ENCODE data around the gene ING5. TPM values are rescaled to one million over a fixed set of nuclear protein-coding genes. Genes with fewer than 3 reads are reported as not detected.
A peak's percentile ranks its signal among the peaks of the same experiment; 100 is the strongest.

Gene ING5
- total RNA-seq, 2 donors from 2014 or later, result 27.8 to 70.6 TPM

DNA sequence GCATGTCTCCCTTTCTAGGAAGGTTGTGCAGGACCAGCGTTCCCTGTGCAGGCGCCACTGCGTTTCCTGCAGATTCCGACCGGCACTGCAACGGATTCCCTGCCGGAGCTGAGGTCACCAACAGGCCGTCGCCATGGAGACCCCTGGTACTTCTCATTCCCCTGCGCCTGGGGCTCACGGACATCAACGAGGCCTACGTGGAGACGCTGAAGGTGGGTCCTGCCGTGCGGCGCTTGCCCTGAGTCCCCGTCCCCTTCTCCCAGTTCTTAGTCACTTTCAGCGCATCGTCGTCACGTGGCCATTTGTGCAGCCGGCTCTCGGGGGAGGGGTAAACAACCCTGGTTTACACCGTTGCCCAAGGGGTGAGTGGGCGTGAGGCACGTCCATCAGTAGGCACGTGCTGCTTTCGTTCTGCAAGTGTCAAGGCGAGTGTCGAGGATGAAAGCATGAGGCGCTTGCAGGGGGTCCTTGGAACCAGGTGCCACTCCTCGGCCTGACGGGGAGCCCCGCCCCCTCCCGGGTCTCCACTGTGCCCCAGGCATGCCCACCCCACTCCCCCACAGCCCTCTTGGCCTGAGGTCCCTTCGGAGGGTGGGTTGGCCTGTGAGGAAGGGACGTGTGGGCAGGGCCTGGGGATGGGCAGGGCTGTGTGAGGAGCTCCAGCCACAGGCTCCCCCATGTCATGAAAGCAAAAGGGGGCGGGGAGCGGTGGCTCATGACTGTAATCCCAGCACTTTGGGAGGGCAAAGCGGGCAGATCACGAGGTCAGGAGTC is 35.0 kb upstream of the ING5 start:
- Mint-ChIP-seq H3K27me3 (no peaks in the 10 kb centered on the region), H3K27ac (no peak overlapping the region), H3K4me3 (no peak overlapping the region), H3K9me3 (no peaks in the 10 kb centered on the region), H3K4me1 (ENCODE audit: low read depth in 2 of 2) (peaks cover 5 to 8% of the 10 kb centered on the region in 2 donors), H3K36me3 (peaks cover 2% of the 10 kb centered on the region)
- DNase-seq (ENCODE audit: low spot score) (no peak), ATAC-seq (no peak)

DNA sequence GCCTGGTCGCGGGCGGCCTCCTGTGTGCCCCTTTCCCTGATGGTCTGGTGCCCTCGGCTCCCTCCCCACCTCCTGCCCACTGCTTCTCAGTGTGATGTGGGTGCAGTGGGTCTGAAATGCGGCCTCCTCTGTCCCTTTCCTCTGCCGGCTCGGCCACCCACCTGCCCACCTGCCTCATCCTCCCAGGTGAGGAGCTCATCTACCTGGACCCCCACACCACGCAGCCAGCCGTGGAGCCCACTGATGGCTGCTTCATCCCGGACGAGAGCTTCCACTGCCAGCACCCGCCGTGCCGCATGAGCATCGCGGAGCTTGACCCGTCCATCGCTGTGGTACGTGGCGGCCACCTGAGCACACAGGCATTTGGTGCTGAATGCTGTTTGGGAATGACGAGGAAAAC is 33.5 kb upstream of the ING5 start:
- H3K27ac Mint-ChIP-seq, result no peak overlapping the region
- no peak for ATAC-seq
- H3K36me3 Mint-ChIP-seq, result no peaks in the 10 kb centered on the region
- no peak for DNase-seq (ENCODE audit: low spot score)
- H3K4me3 Mint-ChIP-seq, result no peak overlapping the region
- peaks cover 6 to 16% of the 10 kb centered on the region in 2 donors for H3K4me1 Mint-ChIP-seq (ENCODE audit: low read depth in 2 of 2)
- no peaks in the 10 kb centered on the region for H3K9me3 Mint-ChIP-seq
- no peaks in the 10 kb centered on the region for H3K27me3 Mint-ChIP-seq

DNA sequence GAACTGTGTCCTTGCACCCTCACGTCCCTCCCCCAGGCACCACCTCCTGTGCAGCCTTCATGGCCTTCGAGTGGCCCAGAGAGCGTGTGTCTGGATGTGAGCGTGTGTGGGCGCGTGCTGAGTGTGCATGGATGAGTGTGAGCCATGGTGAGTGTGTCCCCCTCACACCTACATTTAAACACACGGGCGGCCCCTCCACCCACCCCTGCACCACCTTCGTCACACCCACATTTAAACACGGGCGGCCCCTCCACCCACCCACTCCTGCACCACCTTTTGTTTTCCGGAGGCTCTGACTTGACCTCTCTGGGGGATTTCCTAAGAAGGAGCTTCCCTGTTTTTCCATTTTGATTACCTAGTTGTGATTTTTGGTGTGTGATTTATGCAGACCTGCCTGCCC is 33.0 kb upstream of the ING5 start:
- ATAC-seq (no peak), DNase-seq (ENCODE audit: low spot score) (no peak)
- Mint-ChIP-seq H3K27ac (no peak overlapping the region), H3K27me3 (no peaks in the 10 kb centered on the region), H3K4me1 (ENCODE audit: low read depth in 2 of 2) (peaks cover 11 to 21% of the 10 kb centered on the region in 2 donors), H3K4me3 (no peak overlapping the region), H3K36me3 (no peaks in the 10 kb centered on the region), H3K9me3 (no peaks in the 10 kb centered on the region)

DNA sequence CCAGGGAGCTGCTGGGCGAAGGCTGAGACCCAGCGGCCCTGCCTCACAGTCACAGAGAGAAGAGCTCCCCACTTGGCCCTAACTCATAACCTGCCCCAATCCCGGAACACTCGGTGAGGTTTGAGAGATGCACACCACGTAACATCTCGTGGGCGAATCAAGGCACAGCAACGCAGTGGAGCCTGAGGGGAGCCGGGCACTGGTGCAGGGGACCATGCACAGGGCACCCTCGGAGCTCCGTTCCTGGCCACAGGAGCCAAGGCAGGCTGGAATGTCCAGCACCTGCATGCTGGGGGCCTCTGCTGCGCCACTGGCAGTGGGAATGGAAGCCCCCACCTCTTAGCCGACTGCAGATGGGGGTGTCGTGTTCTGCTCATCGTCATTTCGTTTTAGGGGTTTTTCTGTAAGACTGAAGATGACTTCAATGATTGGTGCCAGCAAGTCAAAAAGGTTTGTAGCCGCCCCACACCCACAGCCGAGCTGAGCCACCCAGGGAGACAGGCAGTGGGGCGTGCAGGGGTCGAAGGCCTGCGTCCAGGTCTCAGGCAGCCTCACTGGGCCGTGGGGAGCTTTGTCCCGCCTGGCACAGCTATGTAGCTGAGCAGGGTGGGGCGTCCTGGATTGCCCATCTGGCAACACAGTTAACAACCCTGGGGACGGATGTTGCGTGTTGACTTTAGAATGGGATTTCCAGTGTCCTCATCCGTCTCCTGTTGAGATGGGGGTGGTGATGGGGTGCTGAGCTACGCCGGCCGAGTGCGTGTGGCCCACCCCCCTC is 31.3 kb upstream of the ING5 start:
- no peak for DNase-seq (ENCODE audit: low spot score)
- Mint-ChIP-seq H3K27ac (no peak overlapping the region), H3K4me3 (no peak overlapping the region)

DNA sequence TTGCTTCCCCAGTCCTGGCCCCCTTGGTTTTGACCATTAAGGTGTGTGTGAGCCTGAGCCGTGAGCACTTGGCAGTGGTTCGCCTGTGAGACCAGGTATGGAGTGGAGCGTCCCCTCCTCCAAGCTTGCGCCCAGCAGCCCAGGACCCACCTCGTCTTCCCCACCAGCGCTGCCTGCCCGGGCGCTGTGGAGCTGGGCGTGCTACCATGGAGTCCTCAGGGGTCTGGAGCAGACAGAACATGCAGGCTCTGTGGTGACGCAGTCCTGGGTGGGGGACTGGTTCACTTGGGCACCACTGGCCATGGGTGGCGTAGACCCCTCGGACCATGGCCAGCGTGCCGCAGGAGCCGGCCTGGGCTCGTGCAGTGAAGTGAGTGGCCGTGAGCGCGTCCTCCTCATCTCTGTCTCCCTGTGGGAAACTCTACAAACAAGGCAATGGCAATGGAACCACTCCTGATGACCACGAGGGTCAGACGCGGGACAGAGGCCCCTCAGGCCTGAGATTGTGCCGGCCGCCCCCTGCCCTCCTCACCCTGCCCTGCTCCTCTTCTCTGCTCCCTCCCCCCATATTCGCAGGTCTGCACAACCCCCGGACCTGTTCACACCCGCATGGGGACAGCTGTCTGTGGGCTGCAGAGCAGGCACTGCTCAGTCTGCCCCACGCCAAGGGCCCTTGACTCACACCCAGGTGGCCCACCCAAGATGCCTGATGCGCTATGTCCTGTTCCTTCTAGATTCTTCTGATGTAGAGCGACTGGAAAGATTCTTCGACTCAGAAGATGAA is 30.2 kb upstream of the ING5 start:
- H3K9me3 Mint-ChIP-seq, result no peaks in the 10 kb centered on the region
- DNase-seq (ENCODE audit: low spot score), result no peak
- H3K27ac Mint-ChIP-seq, result no peak overlapping the region
- H3K4me3 Mint-ChIP-seq, result no peak overlapping the region
- no peaks in the 10 kb centered on the region for H3K27me3 Mint-ChIP-seq
- ATAC-seq, result no peak
- H3K4me1 Mint-ChIP-seq (ENCODE audit: low read depth in 2 of 2), result peaks cover 7 to 14% of the 10 kb centered on the region in 2 donors
- no peaks in the 10 kb centered on the region for H3K36me3 Mint-ChIP-seq

More for the DNA sequence above, 31.3 kb upstream of the ING5 start:
- Mint-ChIP-seq H3K27me3 (no peaks in the 10 kb centered on the region), H3K9me3 (no peaks in the 10 kb centered on the region), H3K4me1 (ENCODE audit: low read depth in 2 of 2) (peaks cover 8 to 16% of the 10 kb centered on the region in 2 donors), H3K36me3 (no peaks in the 10 kb centered on the region)
- ATAC-seq, result no peak

DNA sequence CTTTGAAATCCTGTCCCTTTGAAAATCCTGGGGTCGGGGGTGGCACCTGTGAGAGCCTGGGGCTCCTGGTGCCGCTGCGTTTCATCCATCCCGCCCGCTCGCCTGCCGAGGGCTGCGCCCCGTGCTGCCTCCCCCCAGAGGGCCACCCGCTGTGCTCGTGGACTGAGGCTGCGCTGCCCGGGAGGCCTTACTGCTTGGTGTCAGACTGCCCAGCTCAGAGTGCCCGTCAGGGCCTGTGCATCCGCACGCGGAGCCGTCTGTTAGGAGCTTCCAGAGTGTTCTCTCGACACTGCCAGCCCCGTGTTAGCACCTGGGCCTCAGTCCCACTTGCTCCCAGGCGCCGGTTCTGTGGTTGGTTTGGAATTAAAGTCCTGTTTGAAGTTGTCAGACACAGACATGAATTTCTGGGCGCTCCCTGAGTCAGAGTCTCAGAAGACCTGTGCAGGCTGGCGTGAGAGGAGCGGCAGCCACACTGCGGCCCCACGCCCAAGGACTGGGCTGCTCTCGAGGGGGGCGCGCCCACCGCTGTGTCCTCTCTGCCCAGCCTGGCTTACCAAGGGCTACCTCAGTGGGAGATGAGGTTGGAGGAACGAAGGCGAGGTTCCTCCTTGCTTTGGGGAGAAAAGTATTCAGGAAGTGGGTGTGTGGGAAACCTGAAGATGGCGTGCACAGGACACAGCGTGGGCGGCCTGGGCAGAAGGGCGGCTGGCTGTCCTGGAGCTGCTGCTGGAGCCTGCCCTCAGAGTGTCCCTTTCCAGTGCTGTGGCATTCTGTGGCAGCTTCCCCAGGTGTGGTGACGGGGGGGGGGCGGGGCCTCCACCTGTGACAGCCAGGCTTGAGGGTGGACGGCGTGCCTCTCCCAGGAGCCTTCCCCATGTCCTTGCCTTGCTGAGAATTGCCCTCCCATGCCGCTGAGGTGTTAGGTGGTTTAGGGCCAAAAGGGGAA is 29.3 kb upstream of the ING5 start:
- DNase-seq (ENCODE audit: low spot score) (no peak), ATAC-seq (no peak)
- Mint-ChIP-seq H3K9me3 (no peaks in the 10 kb centered on the region), H3K27me3 (no peaks in the 10 kb centered on the region), H3K36me3 (no peaks in the 10 kb centered on the region), H3K4me1 (ENCODE audit: low read depth in 2 of 2) (peaks cover 7 to 14% of the 10 kb centered on the region in 2 donors), H3K4me3 (no peak overlapping the region), H3K27ac (no peak overlapping the region)

DNA sequence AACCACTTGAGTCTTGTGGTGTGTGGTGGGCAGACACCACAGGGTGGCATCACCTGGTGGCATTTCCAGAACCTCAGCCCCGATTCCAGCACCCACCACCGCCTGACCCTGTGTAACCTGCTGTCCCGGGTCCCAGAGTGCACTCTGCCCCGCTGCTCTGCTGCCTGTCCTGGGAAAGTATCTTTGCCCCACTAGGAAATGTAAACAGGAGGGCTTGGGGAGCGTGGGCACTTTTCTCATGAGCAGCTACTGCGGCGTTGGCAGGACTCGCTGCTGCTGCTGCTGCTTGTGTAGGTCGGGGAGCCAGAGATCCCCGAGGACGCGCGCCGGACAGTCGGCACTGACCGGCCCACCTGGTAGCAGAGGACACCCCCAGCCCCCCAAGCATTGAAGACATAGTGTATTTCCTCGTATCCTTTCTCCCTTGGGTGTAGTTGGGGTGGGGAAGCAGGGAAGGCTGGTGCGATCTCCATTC is 28.6 kb upstream of the ING5 start:
- peaks cover 7 to 14% of the 10 kb centered on the region in 2 donors for H3K4me1 Mint-ChIP-seq (ENCODE audit: low read depth in 2 of 2)
- H3K9me3 Mint-ChIP-seq, result no peaks in the 10 kb centered on the region
- no peaks in the 10 kb centered on the region for H3K27me3 Mint-ChIP-seq
- ATAC-seq (no peak), DNase-seq (ENCODE audit: low spot score) (no peak)
- no peak overlapping the region for H3K27ac Mint-ChIP-seq
- H3K36me3 Mint-ChIP-seq, result no peaks in the 10 kb centered on the region
- H3K4me3 Mint-ChIP-seq, result no peak overlapping the region

DNA sequence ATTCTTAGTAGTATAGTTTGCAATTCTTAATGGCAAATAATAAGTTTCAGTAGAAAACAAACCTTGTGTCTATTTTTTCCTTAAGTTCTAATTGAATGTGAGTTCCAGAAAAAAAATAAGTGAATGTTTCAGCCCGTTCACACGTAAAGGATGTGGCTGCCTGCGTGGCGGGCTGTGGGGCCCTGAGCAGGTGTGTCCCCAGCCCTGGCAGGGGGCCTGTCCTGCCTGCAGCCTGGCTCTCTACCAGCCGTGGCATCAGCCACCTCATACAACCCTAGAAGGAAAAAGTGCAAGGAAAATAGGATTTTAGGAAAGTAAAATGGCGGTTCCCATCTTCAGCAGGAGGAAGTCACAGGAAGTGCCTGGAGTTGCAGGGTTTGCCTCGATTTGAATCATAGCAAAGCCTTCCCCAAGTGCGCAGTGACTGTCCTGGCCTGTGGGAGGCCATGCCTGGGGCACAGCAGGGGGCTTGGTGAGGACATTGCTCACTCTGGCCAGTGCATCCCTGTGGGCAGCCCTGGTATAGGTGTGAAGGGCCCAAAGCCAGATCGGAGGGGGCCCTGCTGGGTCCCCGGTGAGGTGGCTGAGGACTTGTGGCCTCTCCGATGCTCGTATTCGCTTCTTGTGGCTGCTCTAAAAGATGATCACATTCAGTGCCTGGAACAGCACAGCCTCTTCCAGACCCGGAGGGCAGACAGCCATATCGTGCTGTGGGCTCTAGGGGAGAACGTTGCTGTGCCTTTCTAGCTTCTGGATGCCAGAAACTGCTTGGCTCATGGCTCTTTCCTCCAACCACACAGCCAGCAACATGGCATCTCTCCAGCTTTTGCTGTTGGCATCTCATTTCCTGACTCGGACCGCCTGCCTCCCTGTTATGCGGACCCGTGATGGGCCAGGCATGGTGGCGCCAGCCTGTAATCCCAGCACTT is 27.8 kb upstream of the ING5 start:
- no peaks in the 10 kb centered on the region for H3K36me3 Mint-ChIP-seq
- H3K4me3 Mint-ChIP-seq, result no peak overlapping the region
- H3K4me1 Mint-ChIP-seq (ENCODE audit: low read depth in 2 of 2), result peaks cover 7 to 14% of the 10 kb centered on the region in 2 donors
- no peaks in the 10 kb centered on the region for H3K9me3 Mint-ChIP-seq
- no peaks in the 10 kb centered on the region for H3K27me3 Mint-ChIP-seq
- H3K27ac Mint-ChIP-seq, result peak overlapping the region in 1 of 2 donors; percentile 59
- DNase-seq (ENCODE audit: low spot score), result no peak
- ATAC-seq, result no peak

DNA sequence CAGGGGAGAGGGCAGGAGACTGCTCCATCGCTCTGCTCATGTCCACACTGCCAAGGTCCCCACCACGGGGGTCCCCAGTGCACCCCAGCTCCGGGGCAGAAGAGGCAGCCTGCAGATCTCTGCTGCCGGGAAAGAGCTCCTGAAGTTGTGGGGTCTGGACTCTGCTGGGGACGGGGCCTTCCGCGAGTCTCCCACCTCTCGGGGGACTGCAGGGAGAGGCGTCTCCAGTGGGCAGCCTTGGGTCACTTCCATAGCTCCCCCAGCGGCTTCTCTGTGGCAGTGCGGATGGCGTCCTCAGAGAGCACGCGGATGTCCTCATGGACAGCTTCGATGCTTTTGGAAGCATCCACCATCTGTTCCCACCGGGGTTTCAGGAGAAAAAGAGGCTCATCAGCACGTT is 26.0 kb upstream of the ING5 start:
- DNase-seq (ENCODE audit: low spot score) (no peak), ATAC-seq (no peak)
- H3K27me3 Mint-ChIP-seq, result no peaks in the 10 kb centered on the region
- H3K36me3 Mint-ChIP-seq, result peaks cover 5% of the 10 kb centered on the region
- H3K4me1 Mint-ChIP-seq (ENCODE audit: low read depth in 2 of 2), result peaks cover 11 to 14% of the 10 kb centered on the region in 2 donors
- no peak overlapping the region for H3K27ac Mint-ChIP-seq
- no peak overlapping the region for H3K4me3 Mint-ChIP-seq
- H3K9me3 Mint-ChIP-seq, result no peaks in the 10 kb centered on the region

DNA sequence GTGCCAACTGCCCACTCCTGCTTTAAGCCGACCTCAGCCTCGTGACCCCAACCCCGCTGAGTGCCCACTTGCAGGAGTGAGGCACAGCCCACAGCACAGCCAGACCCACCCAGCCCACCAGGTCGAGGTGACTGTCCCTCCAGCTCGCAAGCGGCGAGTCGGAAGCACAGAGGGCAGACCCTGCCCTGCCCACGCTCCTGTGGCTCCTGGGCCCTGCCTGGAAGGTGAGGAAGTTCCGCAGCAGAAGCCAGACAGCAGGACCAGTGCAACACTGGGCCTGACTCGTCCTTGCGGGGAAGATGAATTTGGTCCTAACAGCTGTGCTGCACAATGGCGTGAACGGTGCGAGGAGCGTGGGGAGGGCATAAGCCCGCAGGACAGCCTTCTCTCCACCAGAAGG is 25.2 kb upstream of the ING5 start:
- Mint-ChIP-seq H3K4me3 (no peak overlapping the region), H3K4me1 (ENCODE audit: low read depth in 2 of 2) (peaks cover 12 to 14% of the 10 kb centered on the region in 2 donors), H3K36me3 (peaks cover 10% of the 10 kb centered on the region), H3K27me3 (no peaks in the 10 kb centered on the region), H3K27ac (no peak overlapping the region), H3K9me3 (no peaks in the 10 kb centered on the region)
- DNase-seq (ENCODE audit: low spot score) (no peak), ATAC-seq (no peak)

DNA sequence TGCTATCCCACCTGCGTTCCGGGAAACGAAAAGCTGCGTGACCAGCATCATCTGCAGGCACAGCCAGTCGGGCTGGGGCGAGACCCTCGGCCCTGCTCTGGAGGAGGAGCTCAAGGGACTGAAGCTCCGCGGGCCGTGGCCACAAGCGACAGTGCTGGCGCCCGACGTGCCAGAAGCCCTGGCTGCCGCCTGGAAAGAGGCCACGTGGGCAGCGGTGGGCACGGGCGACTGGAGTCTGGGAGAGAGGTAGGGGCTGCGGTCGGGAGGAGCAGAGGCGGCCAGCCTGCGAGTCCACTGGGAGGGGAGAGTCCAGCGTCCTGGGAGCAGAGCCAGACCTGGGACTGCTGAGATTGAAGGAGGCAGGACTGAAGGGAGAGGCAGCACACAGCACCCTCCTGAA is 24.4 kb upstream of the ING5 start:
- Mint-ChIP-seq H3K4me3 (no peak overlapping the region), H3K36me3 (peaks cover 15% of the 10 kb centered on the region)
- ATAC-seq, result no peak

DNA sequence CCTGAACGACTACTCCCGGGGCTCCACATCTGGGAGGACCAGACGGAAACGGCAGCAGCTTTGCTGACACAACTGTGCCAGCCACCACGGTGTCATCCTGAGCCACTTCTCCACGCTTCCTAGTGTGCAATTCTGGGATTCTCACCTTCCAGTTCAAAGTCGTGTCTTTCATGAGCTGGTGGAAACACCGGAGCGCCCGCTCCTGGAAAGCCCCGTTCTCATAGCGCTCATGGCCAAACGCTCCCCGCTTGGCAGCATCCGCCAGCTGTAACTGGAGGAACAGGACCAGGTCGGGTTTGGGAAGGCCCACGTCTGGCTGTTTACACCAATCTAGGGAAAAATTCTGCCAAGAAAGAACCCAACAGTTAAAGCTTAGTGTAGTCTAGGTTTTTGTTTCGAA is 23.5 kb upstream of the ING5 start:
- H3K4me3 Mint-ChIP-seq, result no peak overlapping the region
- H3K27ac Mint-ChIP-seq, result no peak overlapping the region
- no peaks in the 10 kb centered on the region for H3K27me3 Mint-ChIP-seq
- H3K36me3 Mint-ChIP-seq, result peaks cover 15% of the 10 kb centered on the region
- no peaks in the 10 kb centered on the region for H3K9me3 Mint-ChIP-seq
- ATAC-seq (no peak), DNase-seq (ENCODE audit: low spot score) (no peak)
- H3K4me1 Mint-ChIP-seq (ENCODE audit: low read depth in 2 of 2), result peaks cover 6 to 11% of the 10 kb centered on the region in 2 donors

More for the DNA sequence above, 24.4 kb upstream of the ING5 start:
- Mint-ChIP-seq H3K9me3 (no peaks in the 10 kb centered on the region), H3K27ac (no peak overlapping the region), H3K27me3 (no peaks in the 10 kb centered on the region), H3K4me1 (ENCODE audit: low read depth in 2 of 2) (peaks cover 12% of the 10 kb centered on the region in 2 donors)
- DNase-seq (ENCODE audit: low spot score), result no peak
